Mammary epithelial cell (primary cell): Measurements from ENCODE around the gene MRTFB.

ENCODE experiments used
- EZH2 ChIP-seq: IDR thresholded peaks from 2 replicates; pipeline ENCODE4 v1.6.1; 2012; ENCODE audit warnings: low read length, inconsistent platforms, borderline replicate concordance
- TF ChIP-seq, protein P1 (sequence below), 2 donors: IDR thresholded peaks in 1 of 2; conservative IDR thresholded peaks in 1 of 2; 2 replicates each; pipeline ENCODE4 v1.5.1; 2011 to 2012; ENCODE audit warnings: inconsistent platforms in 2 of 2, low read length in 2 of 2, mild to moderate bottlenecking in 2 of 2, control low read depth in 1 of 2, low read depth in 1 of 2; ENCODE audit not compliant: insufficient read depth in 1 of 2; ENCODE audit errors: extremely low read depth in 1 of 2

DNA sequence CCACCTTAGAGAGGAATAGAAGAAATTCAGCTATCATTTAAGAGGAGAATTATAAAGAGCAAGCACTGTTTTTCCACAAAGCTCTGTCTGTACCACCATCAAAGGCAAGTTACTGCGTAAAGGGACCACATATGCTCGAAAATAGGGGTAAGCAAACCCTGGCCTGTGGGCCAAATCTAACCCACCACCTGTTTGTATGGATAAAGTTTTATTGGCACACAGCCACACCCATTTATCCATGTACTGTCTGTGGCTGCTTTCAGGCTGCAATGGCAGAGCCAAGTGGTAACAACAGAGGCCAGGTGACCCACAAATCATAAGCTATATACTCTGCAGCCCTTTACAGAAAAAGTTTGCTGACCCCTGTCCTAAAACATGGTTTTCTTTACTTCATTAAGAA lies 180.3 kb downstream of the MRTFB start:
- TF ChIP-seq, protein P1, sequence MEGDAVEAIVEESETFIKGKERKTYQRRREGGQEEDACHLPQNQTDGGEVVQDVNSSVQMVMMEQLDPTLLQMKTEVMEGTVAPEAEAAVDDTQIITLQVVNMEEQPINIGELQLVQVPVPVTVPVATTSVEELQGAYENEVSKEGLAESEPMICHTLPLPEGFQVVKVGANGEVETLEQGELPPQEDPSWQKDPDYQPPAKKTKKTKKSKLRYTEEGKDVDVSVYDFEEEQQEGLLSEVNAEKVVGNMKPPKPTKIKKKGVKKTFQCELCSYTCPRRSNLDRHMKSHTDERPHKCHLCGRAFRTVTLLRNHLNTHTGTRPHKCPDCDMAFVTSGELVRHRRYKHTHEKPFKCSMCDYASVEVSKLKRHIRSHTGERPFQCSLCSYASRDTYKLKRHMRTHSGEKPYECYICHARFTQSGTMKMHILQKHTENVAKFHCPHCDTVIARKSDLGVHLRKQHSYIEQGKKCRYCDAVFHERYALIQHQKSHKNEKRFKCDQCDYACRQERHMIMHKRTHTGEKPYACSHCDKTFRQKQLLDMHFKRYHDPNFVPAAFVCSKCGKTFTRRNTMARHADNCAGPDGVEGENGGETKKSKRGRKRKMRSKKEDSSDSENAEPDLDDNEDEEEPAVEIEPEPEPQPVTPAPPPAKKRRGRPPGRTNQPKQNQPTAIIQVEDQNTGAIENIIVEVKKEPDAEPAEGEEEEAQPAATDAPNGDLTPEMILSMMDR (conservative IDR thresholded peaks at IDR 0.05 in 1 of 2, IDR thresholded peaks at IDR 0.05 in 1 of 2; ENCODE audit: extremely low read depth in 1 of 2, insufficient read depth in 1 of 2, low read depth in 1 of 2, low read length in 2 of 2) = no peak
- TF ChIP-seq EZH2 = no peak
